Measurements from ENCODE around the gene AR.
"Not testable (repeated sequence)": the region's sequence is repeated elsewhere in the genome, so short reads cannot be mapped to it uniquely, and the experiment has no call there.

Gene AR

GRCh38 chrX:67614423-67614822 is 70.6 kb downstream of the AR start:
- no peak for TF ChIP-seq CTCF (IDR thresholded peaks at IDR 0.05; ENCODE audit: low read depth, low read length)
- no peak overlapping the region for H3K4me3 ChIP-seq (replicated peaks in 1 of 2; ENCODE audit: low read depth in 2 of 2, low read length in 2 of 2)
- DNase-seq (ENCODE audit: low read depth in 2 of 2), result peak; percentile 53 to 91

GRCh38 chrX:67619253-67619652 is 75.4 kb downstream of the AR start:
- peak; percentile 16 to 77 for DNase-seq (ENCODE audit: low read depth in 2 of 2)
- H3K4me3 ChIP-seq (replicated peaks in 1 of 2; ENCODE audit: low read depth in 2 of 2, low read length in 2 of 2), result no peak overlapping the region
- no peak for TF ChIP-seq CTCF (IDR thresholded peaks at IDR 0.05; ENCODE audit: low read depth, low read length)

- DNase-seq (ENCODE audit: low read depth in 2 of 2), result no peak
- H3K4me3 ChIP-seq (replicated peaks in 1 of 2; ENCODE audit: low read depth in 2 of 2, low read length in 2 of 2), result no peak overlapping the region
- TF ChIP-seq CTCF (IDR thresholded peaks at IDR 0.05; ENCODE audit: low read depth, low read length), result no peak
Measured at GRCh38 chrX:67622053-67622585, 78.3 kb downstream of the AR start.

GRCh38 chrX:67624325-67624724 is 80.5 kb downstream of the AR start:
- no peak for DNase-seq (ENCODE audit: low read depth in 2 of 2)
- no peak overlapping the region for H3K4me3 ChIP-seq (replicated peaks in 1 of 2; ENCODE audit: low read depth in 2 of 2, low read length in 2 of 2)
- no peak for TF ChIP-seq CTCF (IDR thresholded peaks at IDR 0.05; ENCODE audit: low read depth, low read length)

- no peak for DNase-seq (ENCODE audit: low read depth in 2 of 2)
- no peak overlapping the region for H3K4me3 ChIP-seq (replicated peaks in 1 of 2; ENCODE audit: low read depth in 2 of 2, low read length in 2 of 2)
- TF ChIP-seq CTCF (IDR thresholded peaks at IDR 0.05; ENCODE audit: low read depth, low read length), result no peak
Measured at GRCh38 chrX:67635424-67635823, 91.6 kb downstream of the AR start.

- no peak overlapping the region for H3K4me3 ChIP-seq (replicated peaks in 1 of 2; ENCODE audit: low read depth in 2 of 2, low read length in 2 of 2)
- peak; percentile 1 to 13 for DNase-seq (ENCODE audit: low read depth in 2 of 2)
- TF ChIP-seq CTCF (IDR thresholded peaks at IDR 0.05; ENCODE audit: low read depth, low read length), result no peak
Measured at GRCh38 chrX:67636532-67636931, 92.7 kb downstream of the AR start.

GRCh38 chrX:67637293-67637692 is 93.5 kb downstream of the AR start:
- H3K4me3 ChIP-seq (replicated peaks in 1 of 2; ENCODE audit: low read depth in 2 of 2, low read length in 2 of 2); DNase-seq (ENCODE audit: low read depth in 2 of 2): not testable (repeated sequence)
